Brain microvascular endothelial cell (primary cell): ENCODE measurements around the gene EHD2.
"Not testable (repeated sequence)": the region's sequence is repeated elsewhere in the genome, so short reads cannot be mapped to it uniquely, and the experiment has no call there.

Experiments
- DNase-seq: peaks from one replicate; pipeline ENCODE4 v3.0.0-alpha.2; 2020
- H3K27ac ChIP-seq: fragments of 250-450 bp; sonication (Bioruptor Pico); 2 replicates; pipeline ENCODE4 v1.5.1; 2020; ENCODE audit warnings: mild to moderate bottlenecking, moderate library complexity
- H3K27me3 ChIP-seq: fragments of 250-450 bp; sonication (Bioruptor Pico); replicated peaks from 2 replicates; pipeline ENCODE4 v1.5.1; 2020; ENCODE audit warnings: mild to moderate bottlenecking
- H3K36me3 ChIP-seq: fragments of 250-450 bp; sonication (Bioruptor Pico); replicated peaks from 2 replicates; pipeline ENCODE4 v1.5.1; 2020; ENCODE audit warnings: mild to moderate bottlenecking
- H3K4me3 ChIP-seq: 2 replicates; pipeline ENCODE4 v1.5.1; 2011; ENCODE audit warnings: low read depth, mild to moderate bottlenecking, control low read depth, low read length, moderate library complexity
- CTCF ChIP-seq: IDR thresholded peaks from 2 replicates; pipeline ENCODE4 v1.5.1; 2011; ENCODE audit warnings: low read depth, mild to moderate bottlenecking, moderate library complexity, low read length, control low read depth, inconsistent platforms; ENCODE audit errors: missing control alignments
- in situ Hi-C: cut with HindIII; loops from 2 replicates; pipeline ENCODE4 v1.10.0; 2017; ENCODE audit warnings: low sequenced_read_pairs, low pct_ligation_motif_present

EHD2 gene

GRCh38 chr19:47704024-47704423 lies 9.2 kb upstream of the EHD2 start:
- peaks cover 29% of the 10 kb centered on the region for H3K36me3 ChIP-seq
- H3K27me3 ChIP-seq = no peaks in the 10 kb centered on the region
- DNase-seq = peak; percentile 95
- peak overlapping the region; percentile 77 for H3K27ac ChIP-seq
- in situ Hi-C loops = no loop called here
- no peak overlapping the region for H3K4me3 ChIP-seq
- TF ChIP-seq CTCF = no peak

DNA sequence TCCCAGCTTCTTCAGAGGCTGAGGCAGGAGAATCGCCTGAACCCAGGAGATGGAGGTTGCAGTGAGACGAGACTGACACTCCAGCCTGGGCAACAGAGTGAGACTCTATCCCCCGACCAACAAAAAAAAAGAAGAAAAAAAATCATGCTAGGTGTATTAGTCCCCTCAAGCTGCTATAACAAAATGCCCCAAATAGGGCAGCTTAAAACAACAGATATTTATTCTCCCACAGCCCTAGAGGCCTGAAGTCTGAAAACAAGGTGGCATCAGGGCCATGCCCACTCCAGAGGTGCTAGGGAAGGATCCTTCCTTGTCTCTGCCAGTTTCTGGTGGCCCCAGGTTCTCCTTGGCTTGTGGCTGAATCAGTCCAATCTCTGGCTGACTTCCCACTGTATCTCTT lies 8.6 kb upstream of the EHD2 start:
- peaks cover 23% of the 10 kb centered on the region for H3K36me3 ChIP-seq
- in situ Hi-C loops = no loop called here
- no peaks in the 10 kb centered on the region for H3K27me3 ChIP-seq
- H3K4me3 ChIP-seq = no peak overlapping the region
- TF ChIP-seq CTCF = no peak
- no peak for DNase-seq
- H3K27ac ChIP-seq = peak overlapping the region; percentile 77

DNA sequence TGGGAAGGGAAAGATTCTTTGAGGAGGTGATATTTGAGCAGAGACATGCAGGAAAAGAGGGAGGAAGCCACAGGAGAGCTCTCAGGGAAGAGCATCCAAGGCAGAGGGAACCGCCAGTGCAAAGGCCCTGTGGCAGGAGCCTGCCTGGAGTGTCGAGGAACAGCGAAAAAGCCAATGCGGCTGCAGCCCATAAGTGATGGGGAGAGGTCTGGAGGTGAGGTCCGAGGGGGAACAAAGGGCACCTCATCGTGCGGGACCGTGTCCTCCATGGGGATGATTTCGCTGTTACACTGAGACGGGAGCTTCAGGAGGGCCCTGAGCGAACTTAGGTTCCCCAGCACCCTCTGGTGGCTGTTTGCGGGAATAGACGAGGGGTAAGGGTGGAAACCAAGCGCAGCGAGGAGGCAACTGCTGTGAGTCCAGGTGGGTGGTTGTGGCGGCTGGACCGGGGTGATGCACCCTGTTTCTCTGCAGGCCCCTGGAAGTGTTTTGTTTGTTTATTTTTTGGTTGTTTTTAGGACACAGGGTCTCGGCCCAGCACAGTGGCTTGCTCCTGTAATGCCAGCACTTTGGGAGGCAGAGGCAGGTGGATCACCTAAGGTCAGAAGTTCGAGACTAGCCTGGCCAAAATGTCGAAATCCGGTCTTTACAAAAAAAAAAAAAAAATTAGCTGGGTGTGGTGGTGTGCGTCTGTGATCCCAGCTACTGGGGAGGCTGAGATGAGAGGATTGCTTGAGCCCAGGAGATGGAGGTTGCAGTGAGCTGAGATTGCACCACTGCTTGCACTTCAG lies 5.9 kb upstream of the EHD2 start:
- Histone ChIP-seq H3K36me3 (peaks cover 7% of the 10 kb centered on the region), H3K4me3 (no peak overlapping the region), H3K27ac (no peak overlapping the region), H3K27me3 (no peaks in the 10 kb centered on the region)
- DNase-seq = peak; percentile 66
- TF ChIP-seq CTCF = peak; percentile 93
- in situ Hi-C loops = no loop called here

GRCh38 chr19:47711652-47712242 lies 1.5 kb upstream of the EHD2 start:
- TF ChIP-seq CTCF = no peak

GRCh38 chr19:47714339-47714738 lies 1.1 kb downstream of the EHD2 start:
- Histone ChIP-seq H3K27me3 (no peaks in the 10 kb centered on the region), H3K4me3 (peak overlapping the region; percentile 88), H3K27ac (no peak overlapping the region), H3K36me3 (peaks cover 15% of the 10 kb centered on the region)
- in situ Hi-C loops = no loop called here
- DNase-seq = no peak
- no peak for TF ChIP-seq CTCF

More at GRCh38 chr19:47711652-47712242, 1.5 kb upstream of the EHD2 start:
- no peaks in the 10 kb centered on the region for H3K27me3 ChIP-seq
- DNase-seq = no peak
- peaks cover 10% of the 10 kb centered on the region for H3K36me3 ChIP-seq
- H3K27ac ChIP-seq = no peak overlapping the region
- in situ Hi-C loops = no loop called here
- H3K4me3 ChIP-seq = no peak overlapping the region

- in situ Hi-C loops = not testable (repeated sequence)
These were observed 1.6 kb downstream of the EHD2 start for GRCh38 chr19:47714855-47715254.

More at GRCh38 chr19:47714855-47715254, 1.6 kb downstream of the EHD2 start:
- DNase-seq, H3K27me3 ChIP-seq, H3K27ac ChIP-seq: not testable (repeated sequence)
- Histone ChIP-seq H3K4me3 (peak overlapping the region; percentile 88), H3K36me3 (peaks cover 15% of the 10 kb centered on the region)
